ENCODE data around the gene RIMS1.
A peak's percentile ranks its signal among the peaks of the same experiment; 100 is the strongest.

Gene RIMS1, protein sequence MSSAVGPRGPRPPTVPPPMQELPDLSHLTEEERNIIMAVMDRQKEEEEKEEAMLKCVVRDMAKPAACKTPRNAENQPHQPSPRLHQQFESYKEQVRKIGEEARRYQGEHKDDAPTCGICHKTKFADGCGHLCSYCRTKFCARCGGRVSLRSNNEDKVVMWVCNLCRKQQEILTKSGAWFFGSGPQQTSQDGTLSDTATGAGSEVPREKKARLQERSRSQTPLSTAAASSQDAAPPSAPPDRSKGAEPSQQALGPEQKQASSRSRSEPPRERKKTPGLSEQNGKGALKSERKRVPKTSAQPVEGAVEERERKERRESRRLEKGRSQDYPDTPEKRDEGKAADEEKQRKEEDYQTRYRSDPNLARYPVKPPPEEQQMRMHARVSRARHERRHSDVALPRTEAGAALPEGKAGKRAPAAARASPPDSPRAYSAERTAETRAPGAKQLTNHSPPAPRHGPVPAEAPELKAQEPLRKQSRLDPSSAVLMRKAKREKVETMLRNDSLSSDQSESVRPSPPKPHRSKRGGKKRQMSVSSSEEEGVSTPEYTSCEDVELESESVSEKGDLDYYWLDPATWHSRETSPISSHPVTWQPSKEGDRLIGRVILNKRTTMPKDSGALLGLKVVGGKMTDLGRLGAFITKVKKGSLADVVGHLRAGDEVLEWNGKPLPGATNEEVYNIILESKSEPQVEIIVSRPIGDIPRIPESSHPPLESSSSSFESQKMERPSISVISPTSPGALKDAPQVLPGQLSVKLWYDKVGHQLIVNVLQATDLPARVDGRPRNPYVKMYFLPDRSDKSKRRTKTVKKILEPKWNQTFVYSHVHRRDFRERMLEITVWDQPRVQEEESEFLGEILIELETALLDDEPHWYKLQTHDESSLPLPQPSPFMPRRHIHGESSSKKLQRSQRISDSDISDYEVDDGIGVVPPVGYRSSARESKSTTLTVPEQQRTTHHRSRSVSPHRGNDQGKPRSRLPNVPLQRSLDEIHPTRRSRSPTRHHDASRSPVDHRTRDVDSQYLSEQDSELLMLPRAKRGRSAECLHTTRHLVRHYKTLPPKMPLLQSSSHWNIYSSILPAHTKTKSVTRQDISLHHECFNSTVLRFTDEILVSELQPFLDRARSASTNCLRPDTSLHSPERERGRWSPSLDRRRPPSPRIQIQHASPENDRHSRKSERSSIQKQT (N-terminal part only)

GRCh38 chr6:71886184-71887005, at the start of gene RIMS1:
TSS of gene RIMS1 (plus strand) at chr6:71886550. CDS start at chr6:71887024, 474 bp downstream.
- peak; percentile 58 for DNase-seq

DNA sequence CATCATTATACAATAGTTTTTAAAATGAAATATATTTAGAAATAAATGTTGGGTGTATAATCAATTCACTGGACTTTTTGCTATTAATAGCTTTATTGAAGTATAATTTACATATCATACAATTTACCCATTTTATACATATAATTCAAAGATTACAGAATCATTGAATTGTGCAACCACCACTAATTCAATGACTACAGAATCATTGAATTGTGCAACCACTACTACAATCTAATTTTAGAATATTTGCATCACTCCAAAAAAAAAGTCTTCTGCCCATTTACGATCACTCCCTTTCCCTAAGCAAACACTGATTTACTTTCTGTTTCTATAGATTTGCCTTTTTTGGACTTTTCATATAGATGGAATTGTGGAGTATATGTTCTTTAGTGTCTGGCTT, 35.1 kb upstream of the RIMS1 start:
- DNase-seq, result no peak

DNA sequence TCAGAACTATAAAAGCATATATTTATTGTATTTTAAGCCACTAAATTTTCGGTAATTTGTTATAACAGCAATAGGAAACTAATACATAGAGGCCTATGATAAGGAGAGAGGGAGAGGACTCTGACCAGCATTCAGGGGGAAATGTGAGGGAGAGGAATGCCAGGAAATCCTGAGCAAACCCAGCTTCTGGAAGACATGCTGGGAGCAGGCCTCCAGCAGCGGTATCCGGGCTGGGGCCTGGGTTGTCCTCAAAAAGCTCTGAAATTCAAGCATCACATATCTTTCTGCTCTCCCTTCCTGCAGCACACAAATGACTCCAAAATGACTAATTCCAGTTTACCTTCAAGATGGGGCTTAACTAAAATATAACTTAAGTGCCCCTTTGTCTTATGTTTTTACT, 33.4 kb upstream of the RIMS1 start:
- DNase-seq, result no peak

- peak; percentile 4 for DNase-seq
These were observed 30.9 kb upstream of the RIMS1 start for GRCh38 chr6:71855406-71855805.

DNA sequence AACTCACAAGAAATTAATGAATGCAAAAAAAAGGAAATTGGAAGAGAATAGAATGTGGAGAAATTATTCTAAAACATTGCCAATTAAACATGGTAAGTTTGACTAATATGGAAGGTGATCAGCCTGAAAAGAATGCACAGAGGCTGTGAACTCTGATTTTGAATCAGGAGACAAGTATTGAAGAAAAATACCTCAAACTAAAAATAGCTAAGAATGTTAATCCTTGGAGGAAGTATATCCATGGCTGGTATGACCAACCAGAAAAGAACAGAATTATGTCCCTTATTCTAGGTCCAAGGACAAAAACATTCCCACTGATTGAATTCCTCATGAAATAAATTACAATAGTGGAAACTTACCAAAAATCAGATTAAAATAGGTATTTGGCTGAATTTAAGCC, 7.3 kb upstream of the RIMS1 start:
- no peak for DNase-seq

DNA sequence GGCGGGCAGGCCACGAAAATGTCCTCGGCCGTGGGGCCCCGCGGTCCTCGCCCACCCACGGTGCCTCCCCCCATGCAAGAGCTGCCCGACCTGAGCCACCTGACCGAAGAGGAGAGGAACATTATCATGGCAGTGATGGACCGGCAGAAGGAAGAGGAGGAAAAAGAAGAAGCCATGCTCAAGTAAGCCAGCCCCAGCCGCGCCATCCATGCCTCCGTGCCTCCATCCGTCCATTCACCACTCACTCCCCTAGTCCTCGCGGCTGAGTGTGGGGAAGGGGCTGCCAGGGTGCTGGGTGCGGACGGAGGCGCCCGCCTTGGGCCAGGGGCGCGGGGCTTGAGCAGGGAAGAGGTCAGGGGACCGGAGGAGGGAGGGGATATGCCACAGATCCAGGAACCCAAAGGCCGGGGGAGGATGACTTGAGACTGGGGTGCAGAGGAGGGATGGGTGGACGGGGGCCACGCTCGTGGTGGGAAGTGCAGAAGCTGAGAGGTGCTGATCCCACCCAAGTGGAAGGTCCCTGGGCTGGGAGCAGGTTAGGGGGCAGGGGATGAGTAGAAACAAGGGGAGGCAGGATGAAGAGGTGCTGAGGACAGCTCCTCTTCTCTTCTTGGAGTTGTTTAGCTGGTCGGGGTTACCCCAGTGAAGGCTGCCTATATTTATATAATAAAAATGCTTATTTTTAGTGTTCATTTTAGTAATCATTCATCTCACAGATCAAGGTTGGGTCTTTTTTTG, 825 bp downstream of the RIMS1 start:
- DNase-seq, result no peak

- no peak for DNase-seq
These were observed 1.4 kb downstream of the RIMS1 start for GRCh38 chr6:71887744-71888230.

DNA sequence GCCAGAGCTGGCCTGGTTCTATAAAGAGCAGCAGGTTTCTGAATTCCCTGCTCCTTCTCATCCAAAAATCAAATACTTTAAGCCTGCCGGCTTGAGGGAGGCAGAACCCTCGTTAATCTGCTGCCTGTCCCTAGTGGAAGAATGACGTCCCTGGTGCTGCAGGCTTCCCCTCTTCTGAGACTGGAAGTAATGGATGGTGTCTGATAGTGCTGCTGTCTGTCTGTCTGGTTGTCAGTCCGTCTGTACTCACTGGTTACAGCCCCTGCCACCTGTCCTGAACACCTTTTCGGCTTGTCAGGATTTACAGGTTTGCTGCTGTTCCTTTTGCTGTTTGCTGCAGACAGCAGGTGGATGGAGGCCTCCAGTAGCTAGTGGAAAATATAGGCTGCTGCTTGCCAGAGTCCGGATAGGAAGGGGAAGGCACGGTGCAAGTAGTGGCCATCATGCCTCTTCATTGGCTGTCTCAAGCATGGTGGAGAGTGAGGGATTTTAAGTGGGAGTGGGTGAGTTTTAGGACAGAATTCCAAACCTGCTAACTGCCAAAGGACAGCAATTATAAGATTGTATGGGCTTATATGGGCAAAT, 2.5 kb downstream of the RIMS1 start:
- peak; percentile 3 for DNase-seq

DNA sequence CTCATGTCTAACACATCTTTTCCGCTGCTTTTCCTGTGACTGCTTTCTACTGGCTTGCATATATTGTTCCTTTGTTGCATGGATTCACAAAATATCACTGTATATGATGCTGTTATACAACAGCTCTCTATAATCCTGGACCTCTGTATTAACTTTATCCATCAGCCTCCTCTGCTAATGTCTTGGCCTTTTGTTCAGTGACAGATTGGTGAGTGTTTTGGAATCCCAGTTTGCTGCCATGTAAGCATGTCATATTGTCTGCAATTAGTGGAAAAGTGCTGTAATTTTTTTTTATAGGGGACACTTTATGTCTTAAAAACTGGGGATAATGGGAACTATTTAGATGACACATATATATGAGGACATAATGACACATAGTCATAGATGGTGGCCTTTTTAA, 3.0 kb downstream of the RIMS1 start:
- DNase-seq, result no peak

- DNase-seq, result no peak
These were observed 6.3 kb downstream of the RIMS1 start for GRCh38 chr6:71892641-71893040.

DNA sequence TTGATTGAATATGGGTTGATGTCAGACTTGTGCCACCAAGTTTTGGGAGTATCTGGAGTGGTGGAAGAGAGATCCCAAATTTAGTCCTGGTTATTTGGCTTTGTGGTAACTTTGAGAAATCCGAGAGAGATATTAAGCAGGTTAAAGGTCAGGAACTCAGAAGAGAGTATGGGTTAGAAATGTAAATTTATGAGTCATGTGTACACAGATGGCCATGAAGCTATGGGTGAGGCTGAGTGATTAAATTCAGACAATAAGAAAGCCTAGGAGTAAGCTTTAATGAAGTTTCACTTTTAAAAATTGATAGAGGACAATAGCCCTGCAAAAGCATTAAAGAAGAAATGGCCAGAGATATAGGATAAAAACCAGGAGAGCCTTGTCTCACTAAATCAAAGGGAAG, 14.3 kb downstream of the RIMS1 start:
- no peak for DNase-seq

DNA sequence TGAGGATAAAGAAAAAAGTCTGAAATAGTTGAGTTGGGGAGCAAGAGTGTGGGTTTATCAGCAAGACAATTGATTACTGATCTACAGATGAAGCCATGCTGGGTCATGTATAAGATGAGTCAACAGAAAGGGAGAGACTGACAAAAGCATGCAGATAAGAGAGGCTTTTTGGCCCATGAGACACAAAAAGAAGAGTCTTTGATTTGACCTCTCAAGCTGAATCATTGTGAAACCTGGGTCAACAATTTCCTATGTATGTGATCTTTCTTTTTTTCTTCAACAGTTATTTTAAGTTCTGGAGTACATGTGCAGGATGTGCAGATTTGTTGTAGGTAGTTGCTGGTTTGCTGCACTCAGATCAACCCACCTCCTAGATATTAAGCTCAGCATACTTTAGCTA, 15.9 kb downstream of the RIMS1 start:
- DNase-seq, result no peak

DNA sequence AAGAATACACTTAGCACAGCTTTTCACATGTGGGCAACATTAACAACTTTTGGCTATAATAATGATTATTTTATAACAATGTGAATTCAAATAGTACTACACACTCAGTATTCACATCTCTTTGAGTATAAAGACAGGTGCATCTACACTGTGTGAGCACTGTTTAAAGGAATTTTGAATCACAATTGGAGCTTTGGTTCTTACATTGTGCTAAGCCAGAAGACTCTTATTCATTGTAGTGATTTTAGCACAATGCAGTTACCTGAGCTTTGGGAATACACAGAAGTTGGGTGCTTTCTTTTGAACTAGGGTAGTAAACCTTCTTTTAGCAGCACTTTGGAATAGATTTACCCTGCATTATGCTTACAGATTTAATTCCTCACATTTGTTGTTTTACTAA, 20.5 kb downstream of the RIMS1 start:
- no peak for DNase-seq

DNA sequence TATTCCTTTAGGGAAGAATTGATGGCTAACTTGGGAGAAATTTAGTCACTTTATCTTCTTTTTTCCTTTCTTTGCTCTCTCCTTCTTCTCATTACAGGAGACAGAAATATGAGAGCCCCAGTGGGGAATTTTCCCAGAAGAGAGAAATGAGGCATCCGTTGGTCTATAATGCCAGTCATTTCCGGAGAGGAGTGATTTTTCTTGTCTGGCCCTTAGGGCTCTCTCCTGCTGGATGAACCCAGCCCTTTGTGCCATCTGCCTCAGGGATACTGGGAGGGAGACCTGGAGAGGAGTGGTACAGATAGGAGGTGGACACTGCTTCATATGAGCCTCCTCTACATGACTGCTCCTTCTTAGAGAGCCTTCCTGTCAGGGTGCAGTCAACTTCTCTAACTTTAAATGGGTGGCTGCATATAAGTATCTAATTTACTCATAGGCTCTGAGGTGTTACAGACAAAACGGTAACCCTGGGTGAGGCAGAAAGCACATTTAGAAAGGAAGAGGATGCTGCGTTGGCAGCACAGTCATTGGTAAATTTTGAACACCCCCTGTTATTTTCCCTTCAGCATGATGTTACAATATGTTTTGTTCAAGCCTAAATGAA, 21.9 kb downstream of the RIMS1 start:
- DNase-seq, result no peak

GRCh38 chr6:71913444-71914234, 27.3 kb downstream of the RIMS1 start:
- no peak for DNase-seq

GRCh38 chr6:71929047-71929446, 42.7 kb downstream of the RIMS1 start:
- DNase-seq, result no peak

- no peak for DNase-seq
These were observed 47.5 kb downstream of the RIMS1 start for GRCh38 chr6:71933881-71934280.

DNA sequence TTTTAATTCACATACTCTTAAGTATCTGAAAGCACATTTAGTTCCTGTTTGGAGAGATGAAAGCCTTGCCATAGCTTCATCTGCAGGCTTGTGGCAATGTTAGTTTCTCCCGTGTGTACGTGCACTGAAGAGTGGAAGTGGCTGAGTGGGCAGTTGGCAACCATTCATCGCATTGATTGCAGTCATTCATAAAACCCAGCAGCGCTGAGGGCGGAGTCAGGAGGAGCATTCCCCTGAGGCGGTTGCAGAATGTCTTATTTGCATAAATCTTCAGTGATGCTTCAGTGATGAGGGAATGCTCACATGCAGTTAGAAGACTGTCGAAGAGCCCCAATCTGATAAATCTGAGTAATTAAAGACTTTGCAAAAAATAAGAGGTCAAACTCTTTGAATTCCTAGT, 79.1 kb downstream of the RIMS1 start:
- DNase-seq, result no peak

DNA sequence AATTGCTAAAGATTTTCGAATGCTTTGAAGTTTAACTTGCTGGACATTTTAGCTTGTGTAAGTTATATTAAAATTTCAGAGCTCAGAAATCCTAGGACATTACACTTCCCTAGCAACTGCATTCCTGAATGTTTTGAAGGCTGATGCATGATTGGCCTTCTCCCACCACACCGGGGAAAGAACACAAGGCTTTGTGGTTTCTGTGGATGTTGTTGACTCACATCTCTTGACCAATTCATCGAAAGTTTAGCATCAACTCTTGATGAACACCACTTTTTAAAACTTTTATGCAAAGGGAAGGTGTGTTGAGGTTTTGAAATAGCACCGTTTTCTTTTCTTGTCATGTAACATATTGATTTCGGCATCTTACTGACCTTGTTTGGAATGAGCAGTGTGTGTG, 81.1 kb downstream of the RIMS1 start:
- DNase-seq, result no peak

DNA sequence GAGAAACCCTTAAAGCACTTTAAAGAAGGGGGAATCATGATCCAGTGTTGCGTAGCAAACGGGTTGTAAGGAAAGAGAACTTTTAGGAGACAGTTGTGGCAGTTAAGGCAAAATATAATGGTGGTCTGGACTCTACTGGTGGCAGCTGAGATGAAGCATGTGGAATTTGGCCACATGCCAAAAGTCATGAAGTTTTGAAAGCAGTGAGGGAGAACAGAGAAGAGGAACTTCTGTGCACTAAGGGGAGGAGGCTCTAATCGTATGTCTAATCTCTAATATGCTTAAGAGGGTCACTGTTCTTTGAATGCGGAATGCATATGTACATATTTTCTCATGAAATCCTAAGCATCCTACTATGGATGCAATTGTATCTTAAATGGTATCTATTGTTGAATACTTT, 91.5 kb downstream of the RIMS1 start:
- DNase-seq, result no peak
